Uterus (tissue), 4 donors: ENCODE data around the gene SLC22A4. TPM values are rescaled to one million over a fixed set of nuclear protein-coding genes. Genes with fewer than 3 reads are reported as not detected.

Source experiments
- DNase-seq, 2 donors: peaks; one replicate each; pipeline ENCODE4 v3.0.0-alpha.2; 2019 to 2020
- H3K27ac ChIP-seq, 2 donors: fragments of 200-600 bp; sonication (generic); 1 replicate in 1 of 2; 2 replicates in 1 of 2; pipeline ENCODE4 v1.5.1; 2016 to 2018
- H3K27me3 ChIP-seq, 2 donors: fragments of 200-600 bp; sonication (generic); one replicate each; pipeline ENCODE4 v1.5.1; 2018 to 2019; ENCODE audit warnings: control low read depth in 1 of 2
- H3K36me3 ChIP-seq, 2 donors: fragments of 200-600 bp; sonication (generic); one replicate each; pipeline ENCODE4 v1.5.1; 2019; ENCODE audit warnings: control low read depth in 1 of 2
- H3K4me1 ChIP-seq, 2 donors: fragments of 200-600 bp; sonication (generic); one replicate each; pipeline ENCODE4 v1.5.1; 2018 to 2019; ENCODE audit warnings: control low read depth in 1 of 2
- H3K4me3 ChIP-seq, 2 donors: fragments of 200-600 bp; sonication (generic); 1 replicate in 1 of 2; 2 replicates in 1 of 2; pipeline ENCODE4 v1.5.1; 2018 to 2019; ENCODE audit warnings: mild to moderate bottlenecking in 1 of 2
- H3K9me3 ChIP-seq, 2 donors: fragments of 200-600 bp; sonication (generic); one replicate each; pipeline ENCODE4 v1.5.1; 2019; ENCODE audit warnings: control low read depth in 1 of 2
- CTCF ChIP-seq, 4 experiments: fragments of 200-600 bp in 2 of 4; fragments of 450-650 bp in 2 of 4; sonication (generic) in 2 of 4; IDR thresholded peaks; one replicate each; pipeline ENCODE4 v1.5.1; 2016 to 2019; ENCODE audit warnings: antibody characterized with exemption in 4 of 4, mild to moderate bottlenecking in 2 of 4, moderate library complexity in 1 of 4
- POLR2A ChIP-seq, 2 donors: fragments of 450-650 bp; IDR thresholded peaks; one replicate each; pipeline ENCODE4 v1.6.1; 2016; ENCODE audit warnings: antibody characterized with exemption in 2 of 2, mild to moderate bottlenecking in 1 of 2, moderate library complexity in 1 of 2
- intact Hi-C: fragments of 100-400 bp; cut with DNase I; formaldehyde crosslinking; loops from one replicate; pipeline ENCODE4 v1.15.1; 2023; ENCODE audit warnings: low total_unique reads
- total RNA-seq, 4 donors: library from RNA; depleted of rRNA in 3 of 4; stranded (reverse); fragments of >200 nt in 3 of 4; gene quantifications; one replicate each; pipeline versions ENCODE4 v1.1.0 to v1.2.4, GENCODE V29; 2014 to 2023
- donor health status: DM: yes; HTN: yes; CAD: no.

The SLC22A4 gene
- total RNA-seq, 4 donors from 2014 or later, result 0.26 to 4.5 (median 2.3) TPM

GRCh38 chr5:132299917-132300316 lies 5.7 kb downstream of the SLC22A4 start:
- intact Hi-C loops, result no loop called here
- no peak for TF ChIP-seq CTCF (IDR thresholded peaks at IDR 0.05)
- no peak for TF ChIP-seq POLR2A (IDR thresholded peaks at IDR 0.05)
- H3K36me3 ChIP-seq, result no peaks in the 10 kb centered on the region
- H3K4me1 ChIP-seq, result no peaks in the 10 kb centered on the region
- H3K27ac ChIP-seq, result no peak overlapping the region
- no peaks in the 10 kb centered on the region for H3K27me3 ChIP-seq
- no peak overlapping the region for H3K4me3 ChIP-seq
- peaks cover 0 to 5% of the 10 kb centered on the region in 2 donors for H3K9me3 ChIP-seq
- no peak for DNase-seq

DNA sequence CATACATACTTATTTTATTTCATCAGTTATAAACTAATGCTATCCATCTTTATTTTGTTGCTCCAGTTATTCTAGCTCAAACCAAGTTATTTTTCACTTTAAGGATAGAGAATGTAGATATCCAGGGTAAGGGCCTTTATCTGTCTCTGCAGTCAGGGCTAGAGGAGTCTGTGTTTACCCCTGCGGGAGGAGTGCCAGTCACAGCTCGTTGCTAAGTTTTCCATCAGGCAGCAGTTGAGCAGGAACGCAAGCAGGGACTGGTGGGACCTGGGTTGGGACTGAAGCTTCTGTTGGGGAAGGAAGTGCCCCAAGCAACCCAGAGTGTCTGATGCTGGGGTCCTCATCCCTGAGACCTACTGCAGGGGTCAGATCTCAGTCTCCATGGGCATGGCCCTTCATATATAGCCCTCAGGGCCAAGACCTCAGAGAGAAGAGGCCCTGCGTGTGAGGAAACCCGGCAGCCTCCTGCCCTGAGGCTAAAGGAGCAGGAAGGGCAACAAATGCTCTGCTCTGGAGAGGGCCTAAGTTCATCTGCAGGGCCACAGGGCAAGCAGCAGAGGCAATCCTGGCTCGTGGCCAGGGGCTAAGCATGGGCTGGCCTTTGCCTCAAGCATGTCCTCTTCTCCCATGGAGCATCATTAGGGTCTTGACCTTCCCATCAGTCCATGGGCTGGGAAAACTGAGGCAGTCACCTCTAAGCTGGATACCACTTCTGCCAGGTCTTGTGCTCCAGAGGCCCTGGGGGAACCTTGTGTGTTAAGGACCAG lies 6.6 kb downstream of the SLC22A4 start:
- intact Hi-C loops, result no loop called here
- Histone ChIP-seq H3K27me3 (no peaks in the 10 kb centered on the region), H3K27ac (no peak overlapping the region), H3K4me3 (no peak overlapping the region), H3K36me3 (no peaks in the 10 kb centered on the region), H3K9me3 (peaks cover 0 to 5% of the 10 kb centered on the region in 2 donors), H3K4me1 (no peaks in the 10 kb centered on the region)
- DNase-seq, result no peak
- no peak for TF ChIP-seq CTCF (IDR thresholded peaks at IDR 0.05)
- TF ChIP-seq POLR2A (IDR thresholded peaks at IDR 0.05), result no peak

DNA sequence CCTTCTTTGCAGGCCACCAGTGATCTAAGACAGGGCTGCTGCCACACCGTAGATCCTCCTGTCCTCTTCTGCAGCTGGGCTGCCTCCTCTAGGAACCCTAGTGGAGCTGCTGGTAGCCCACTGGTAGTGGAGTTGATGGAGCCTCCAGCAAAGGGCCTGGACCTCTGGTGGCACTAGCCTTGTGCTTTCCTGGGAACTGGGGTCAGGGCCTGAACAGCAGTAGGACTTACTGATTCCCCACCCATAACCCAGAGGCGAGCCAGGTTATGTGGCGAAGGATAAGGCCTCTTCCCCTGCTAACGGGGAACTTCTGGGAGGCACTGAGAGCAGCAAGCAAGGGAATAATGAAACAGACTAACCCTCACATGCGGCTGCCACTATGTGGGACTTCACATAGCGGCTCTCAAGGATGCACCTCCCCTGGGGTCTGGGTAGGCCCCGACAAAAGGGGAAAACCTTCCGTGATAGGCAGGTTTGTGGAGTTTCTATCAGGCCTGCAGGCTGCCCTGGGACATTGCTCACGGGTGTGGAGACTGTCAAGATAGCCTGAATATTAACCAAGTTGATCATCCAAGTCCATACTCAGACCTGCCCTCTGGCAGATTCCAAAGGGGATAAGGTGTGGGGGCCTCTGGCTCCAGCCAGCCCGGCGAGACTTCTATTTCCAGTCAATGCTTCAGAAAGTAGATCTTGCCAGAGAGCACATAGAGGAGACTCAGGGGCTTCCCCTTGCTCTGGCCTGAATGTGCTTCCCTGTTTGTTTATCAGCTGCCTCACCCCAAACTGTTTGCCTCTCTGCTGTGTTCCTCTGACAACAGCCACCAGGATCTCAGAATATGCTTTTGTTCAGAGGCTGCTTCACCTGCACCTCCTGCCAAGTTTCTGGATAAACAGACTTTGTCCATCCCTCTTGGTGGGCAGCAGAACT lies 7.4 kb downstream of the SLC22A4 start:
- H3K4me3 ChIP-seq, result no peak overlapping the region
- peaks cover 0 to 5% of the 10 kb centered on the region in 2 donors for H3K9me3 ChIP-seq
- no peak overlapping the region for H3K27ac ChIP-seq
- no peaks in the 10 kb centered on the region for H3K36me3 ChIP-seq
- no peak for DNase-seq
- no peaks in the 10 kb centered on the region for H3K4me1 ChIP-seq
- TF ChIP-seq POLR2A (IDR thresholded peaks at IDR 0.05) (no peak), CTCF (IDR thresholded peaks at IDR 0.05) (no peak)
- intact Hi-C loops, result no loop called here
- no peaks in the 10 kb centered on the region for H3K27me3 ChIP-seq

DNA sequence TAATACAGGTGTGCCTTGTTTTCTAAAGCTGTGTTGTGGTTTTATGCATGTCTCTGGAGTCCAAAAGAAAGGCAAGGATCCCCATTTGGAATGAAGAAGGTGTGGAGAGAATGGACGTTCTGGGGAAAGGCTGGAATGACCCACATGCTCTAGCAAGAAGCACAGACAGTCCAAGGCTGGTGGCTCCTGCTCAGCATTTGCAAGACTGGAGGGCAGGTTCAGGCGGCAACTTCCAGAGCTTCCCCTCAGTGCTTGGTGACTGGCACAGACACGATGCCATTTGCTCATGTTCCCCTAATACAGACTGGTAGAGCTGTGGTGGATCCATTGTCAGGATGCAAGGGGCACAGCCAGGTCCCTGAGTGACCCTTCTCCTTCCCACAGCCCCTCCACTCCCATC lies 8.2 kb downstream of the SLC22A4 start:
- Histone ChIP-seq H3K27ac (no peak overlapping the region), H3K36me3 (no peaks in the 10 kb centered on the region), H3K4me1 (no peaks in the 10 kb centered on the region), H3K9me3 (peaks cover 0 to 5% of the 10 kb centered on the region in 2 donors), H3K27me3 (no peaks in the 10 kb centered on the region), H3K4me3 (no peak overlapping the region)
- no peak for TF ChIP-seq POLR2A (IDR thresholded peaks at IDR 0.05)
- DNase-seq, result no peak
- intact Hi-C loops, result no loop called here

DNA sequence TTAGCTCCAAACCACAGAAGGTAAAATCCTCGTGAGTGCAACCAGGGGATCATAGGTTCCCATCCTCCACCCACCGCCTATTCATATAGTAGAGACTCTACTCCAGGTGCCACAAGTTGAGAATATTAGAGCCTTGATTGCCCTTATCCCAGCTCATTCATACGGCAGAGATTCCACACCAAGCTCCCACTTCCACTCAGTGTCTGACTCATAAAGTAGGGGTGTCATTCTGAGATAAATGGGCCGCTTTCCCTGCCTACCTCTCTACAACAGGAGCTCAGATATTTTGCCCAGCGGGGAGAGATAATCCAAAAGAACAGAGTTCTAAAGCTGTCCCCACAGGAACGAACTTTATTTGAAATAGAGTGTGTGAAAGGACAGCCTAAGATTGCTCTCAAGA lies 9.4 kb downstream of the SLC22A4 start:
- no peak for DNase-seq
- Histone ChIP-seq H3K9me3 (peaks cover 0 to 5% of the 10 kb centered on the region in 2 donors), H3K27me3 (no peaks in the 10 kb centered on the region), H3K27ac (no peak overlapping the region), H3K36me3 (no peaks in the 10 kb centered on the region), H3K4me1 (no peaks in the 10 kb centered on the region), H3K4me3 (no peak overlapping the region)
- no peak for TF ChIP-seq POLR2A (IDR thresholded peaks at IDR 0.05)
- intact Hi-C loops, result no loop called here

- Histone ChIP-seq H3K4me3 (no peak overlapping the region), H3K9me3 (peaks cover 0 to 5% of the 10 kb centered on the region in 2 donors), H3K4me1 (no peaks in the 10 kb centered on the region), H3K27ac (no peak overlapping the region), H3K27me3 (no peaks in the 10 kb centered on the region), H3K36me3 (no peaks in the 10 kb centered on the region)
- no peak for DNase-seq
- no peak for TF ChIP-seq POLR2A (IDR thresholded peaks at IDR 0.05)
- no peak for TF ChIP-seq CTCF (IDR thresholded peaks at IDR 0.05)
- intact Hi-C loops, result no loop called here
Measured at GRCh38 chr5:132305420-132305819, 11.2 kb downstream of the SLC22A4 start.
